Activated CD8-positive, alpha-beta T cell treated with anti-CD3 and anti-CD28 coated beads, Interleukin-2, amount 10 ng/mL, durations not matched to agents 7 days and 5 days (primary cell): ENCODE results near the gene KIAA0513. TPM values are rescaled to one million over a fixed set of nuclear protein-coding genes. Genes with fewer than 3 reads are reported as not detected.

Experiments used
- ATAC-seq: fragments of 150-1000 bp; cut with Tn5 transposase; one replicate; pipeline ENCODE4 v1.10.0; 2021; ENCODE audit warnings: moderate library complexity
- CTCF ChIA-PET: fragments of 350-600 bp; sonication (Branson Sonifier 250); formaldehyde crosslinking; loops from one replicate; lab custom pipeline; 2021; ENCODE audit warnings: antibody characterized with exemption; lab: Charles Lee
- POLR2A ChIA-PET: fragments of 350-600 bp; sonication (Branson Sonifier 250); formaldehyde crosslinking; loops from one replicate; lab custom pipeline; 2021; ENCODE audit warnings: antibody characterized with exemption; lab: Charles Lee
- DNase-seq: peaks from one replicate; pipeline ENCODE4 v3.0.0-alpha.2; 2020
- H3K27ac Mint-ChIP-seq: one replicate; pipeline ENCODE4 v1.8.0; 2021; ENCODE audit warnings: mild to moderate bottlenecking, mixed read lengths
- H3K27me3 Mint-ChIP-seq: one replicate; pipeline ENCODE4 v1.8.0; 2021; ENCODE audit warnings: low read depth, mixed read lengths
- H3K36me3 Mint-ChIP-seq: one replicate; pipeline ENCODE4 v1.8.0; 2021; ENCODE audit warnings: low read depth, mixed read lengths
- H3K4me1 Mint-ChIP-seq: one replicate; pipeline ENCODE4 v1.8.0; 2021; ENCODE audit warnings: low read depth, mixed read lengths
- H3K4me3 Mint-ChIP-seq: one replicate; pipeline ENCODE4 v1.8.0; 2021; ENCODE audit warnings: mild to moderate bottlenecking, mixed read lengths
- H3K9me3 Mint-ChIP-seq: one replicate; pipeline ENCODE4 v1.8.0; 2022; ENCODE audit warnings: mixed read lengths; ENCODE audit not compliant: insufficient read depth
- total RNA-seq, 2 experiments: library from RNA; stranded (reverse); gene quantifications; one replicate each; pipeline ENCODE4 v1.2.3, GENCODE V29; 2021

Gene KIAA0513
- total RNA-seq, 2 experiments from 2014 or later = 8.1 to 9.1 TPM

GRCh38 chr16:85142129-85142513 lies 114.5 kb downstream of the KIAA0513 start:
- no peak overlapping the region for H3K4me3 Mint-ChIP-seq
- no peak overlapping the region for H3K27ac Mint-ChIP-seq
- DNase-seq (no peak), ATAC-seq (no peak)
- ChIA-PET CTCF (no interaction called here), POLR2A (no interaction called here)
- peaks cover 22% of the 10 kb centered on the region for H3K27me3 Mint-ChIP-seq
- H3K9me3 Mint-ChIP-seq = no peaks in the 10 kb centered on the region
- peaks cover 2% of the 10 kb centered on the region for H3K4me1 Mint-ChIP-seq
- H3K36me3 Mint-ChIP-seq = no peaks in the 10 kb centered on the region

- H3K36me3 Mint-ChIP-seq = no peaks in the 10 kb centered on the region
- H3K27me3 Mint-ChIP-seq = peaks cover 17% of the 10 kb centered on the region
- no peak for DNase-seq
- no peak overlapping the region for H3K4me3 Mint-ChIP-seq
- ATAC-seq = no peak
- peaks cover 2% of the 10 kb centered on the region for H3K4me1 Mint-ChIP-seq
- no peak overlapping the region for H3K27ac Mint-ChIP-seq
- no peaks in the 10 kb centered on the region for H3K9me3 Mint-ChIP-seq
- ChIA-PET CTCF (no interaction called here), POLR2A (no interaction called here)
These were observed 115.2 kb downstream of the KIAA0513 start for GRCh38 chr16:85142771-85143211.

Other genes with a start within 250 kb of the KIAA0513 start
- gene CRISPLD2, start 207.8 kb upstream of the KIAA0513 start, total RNA-seq = not detected
- 10 to 100 TPM; 28.1 to 28.7 TPM for gene ZDHHC7, start 16.3 kb upstream of the KIAA0513 start, total RNA-seq
- gene CIBAR2, start 84.7 kb downstream of the KIAA0513 start, total RNA-seq = not detected